GM21367 (cell line): ENCODE data around the gene MASTL.

Experiments
- ATAC-seq: cut with Tn5 transposase; IDR thresholded peaks from one replicate; pipeline ENCODE4 v1.9.1; 2021; ENCODE audit not compliant: unreplicated experiment

The MASTL gene

DNA sequence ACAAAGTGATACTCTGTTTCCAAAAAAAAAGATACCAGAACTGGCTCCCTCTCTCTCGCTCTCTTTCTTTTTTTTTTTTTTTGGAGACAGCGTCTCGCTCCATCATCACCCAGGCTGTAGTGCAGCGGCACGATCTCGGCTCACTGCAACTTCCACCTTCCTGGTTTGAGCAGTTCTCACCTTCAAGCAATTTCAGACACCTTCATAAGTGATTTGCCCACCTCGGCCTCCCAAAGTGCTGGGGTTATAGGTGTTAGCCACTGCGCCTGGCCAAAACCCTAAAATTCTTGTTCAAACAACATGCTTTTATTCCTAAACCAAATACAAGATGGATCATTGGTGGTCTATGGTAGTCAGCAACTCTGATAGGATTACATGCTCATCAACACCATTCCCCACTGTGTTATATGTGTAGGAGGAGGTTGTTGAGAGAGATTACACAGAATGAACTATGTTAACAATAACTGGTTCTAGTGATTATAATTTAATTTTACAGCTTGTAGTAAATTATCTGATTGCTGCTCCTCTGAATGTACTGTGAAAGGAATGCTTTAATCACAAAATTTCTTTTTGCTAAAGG lies 69.9 kb downstream of the MASTL start:
- ATAC-seq, result no peak

DNA sequence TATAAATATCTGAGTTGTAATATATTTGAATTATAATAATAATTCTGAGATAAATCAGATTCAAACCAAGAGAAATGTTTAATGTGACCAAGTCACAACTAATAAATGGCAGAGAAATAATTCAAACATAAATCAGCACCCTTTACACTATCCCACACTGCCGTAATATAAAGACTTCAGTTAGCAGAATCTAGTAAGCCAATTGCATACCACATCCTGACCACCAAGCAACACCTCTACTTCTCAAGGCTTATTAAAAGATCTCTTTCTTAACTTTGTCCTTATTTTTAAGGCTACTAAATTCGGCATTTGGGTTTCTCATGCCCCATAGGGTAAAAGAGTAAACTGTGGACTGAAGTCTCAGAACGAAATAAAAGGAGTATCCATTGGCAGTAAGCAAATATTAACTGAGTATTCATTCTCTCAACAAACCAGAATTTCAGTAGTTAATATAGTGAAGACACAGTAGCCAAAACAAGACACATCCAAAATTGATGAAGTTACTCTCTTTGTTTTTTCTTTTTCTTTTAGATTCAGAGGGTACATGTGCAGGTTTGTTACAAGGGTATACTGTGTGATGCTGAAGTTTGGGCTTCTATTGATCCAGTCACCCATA lies 70.6 kb downstream of the MASTL start:
- no peak for ATAC-seq

DNA sequence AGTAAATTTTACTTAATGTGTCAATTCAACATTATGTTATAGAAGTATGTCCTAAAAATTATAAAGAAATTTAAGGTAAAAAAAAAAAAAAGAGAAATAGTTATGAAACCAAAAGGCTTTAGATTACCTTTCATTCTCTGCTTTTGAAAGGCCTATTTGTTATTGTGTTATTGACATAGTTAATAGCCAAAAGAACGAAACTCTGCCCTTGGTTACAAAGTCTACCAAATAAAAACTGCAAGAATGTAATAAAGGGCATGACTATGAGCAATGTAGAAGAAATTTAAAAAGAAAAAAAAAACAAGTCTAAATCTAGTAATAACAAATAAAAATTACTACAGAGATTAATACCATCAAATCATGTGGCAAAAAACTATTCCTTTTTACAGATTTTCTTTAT lies 74.9 kb downstream of the MASTL start:
- ATAC-seq, result no peak

DNA sequence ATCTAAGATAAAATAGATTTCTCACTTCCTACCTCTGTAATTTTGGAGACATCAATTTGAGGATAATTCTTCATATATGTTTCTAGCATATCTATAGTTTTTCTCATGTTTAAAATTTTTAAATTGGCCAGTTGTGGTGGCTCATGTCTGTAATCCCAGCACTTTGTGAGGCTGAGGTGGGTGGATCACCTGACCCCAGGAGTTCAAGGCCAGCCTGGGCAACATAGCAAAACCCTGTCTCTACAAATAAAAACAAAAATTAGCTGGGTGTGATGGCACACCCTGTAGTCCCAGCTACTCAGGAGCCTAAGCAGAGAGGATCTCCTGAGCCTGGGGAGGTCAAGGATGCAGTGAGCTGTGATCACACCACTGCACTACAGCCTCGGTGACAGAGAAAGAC lies 80.6 kb downstream of the MASTL start:
- no peak for ATAC-seq
